Lung microvascular endothelial cell (primary cell): Measurements from ENCODE around the gene ADGRB2. TPM values are rescaled to one million over a fixed set of nuclear protein-coding genes. Genes with fewer than 3 reads are reported as not detected.
A peak's percentile ranks its signal among the peaks of the same experiment; 100 is the strongest.

Experiments used
- DNase-seq, 2 donors: peaks; one replicate each; pipeline versions ENCODE4 v3.0.0 to v3.0.0-alpha.2; 2010; ENCODE audit warnings: low read depth in 2 of 2
- total RNA-seq: library from RNA; depleted of rRNA; stranded (reverse); fragments of >200 nt; gene quantifications from 2 replicates; pipeline ENCODE4 v1.2.1, GENCODE V29; 2014

ADGRB2 gene
- total RNA-seq, 1 donor from 2014 or later, result 0.20 TPM

- peak in 1 of 2 donors; percentile 23 for DNase-seq
Observed at GRCh38 chr1:31750858-31751510, 13.2 kb downstream of the ADGRB2 start.

GRCh38 chr1:31749785-31750735 lies 14.1 kb downstream of the ADGRB2 start:
- no peak for DNase-seq

GRCh38 chr1:31748365-31748764 lies 15.8 kb downstream of the ADGRB2 start:
- DNase-seq, result no peak

GRCh38 chr1:31747304-31747703 lies 16.8 kb downstream of the ADGRB2 start:
- no peak for DNase-seq

- DNase-seq, result no peak
Observed at GRCh38 chr1:31746687-31747086, 17.5 kb downstream of the ADGRB2 start.

- no peak for DNase-seq
Observed at GRCh38 chr1:31745946-31746670, 18.0 kb downstream of the ADGRB2 start.

GRCh38 chr1:31745096-31745945 lies 18.8 kb downstream of the ADGRB2 start:
- DNase-seq, result peak; percentile 61 to 76

- DNase-seq, result no peak
Observed at GRCh38 chr1:31744165-31744888, 19.8 kb downstream of the ADGRB2 start.

- no peak for DNase-seq
Observed at GRCh38 chr1:31742462-31743212, 21.5 kb downstream of the ADGRB2 start.

- DNase-seq, result no peak
Observed at GRCh38 chr1:31739346-31739745, 24.8 kb downstream of the ADGRB2 start.

- no peak for DNase-seq
Observed at GRCh38 chr1:31736675-31737074, 27.5 kb downstream of the ADGRB2 start.

- DNase-seq, result no peak
Observed at GRCh38 chr1:31735571-31735970, 28.6 kb downstream of the ADGRB2 start.

- DNase-seq, result no peak
Observed at GRCh38 chr1:31734582-31735107, 29.5 kb downstream of the ADGRB2 start.

- DNase-seq, result no peak
Observed at GRCh38 chr1:31733389-31734219, 30.5 kb downstream of the ADGRB2 start.

GRCh38 chr1:31732751-31733289 lies 31.3 kb downstream of the ADGRB2 start:
- DNase-seq, result no peak

GRCh38 chr1:31732343-31732742 lies 31.8 kb downstream of the ADGRB2 start:
- no peak for DNase-seq

- DNase-seq, result no peak
Observed at GRCh38 chr1:31731049-31731565, 33.0 kb downstream of the ADGRB2 start.
